Kidney epithelial cell (primary cell): ENCODE results near the gene ZEB2. TPM values are rescaled to one million over a fixed set of nuclear protein-coding genes. Genes with fewer than 3 reads are reported as not detected.

Experiments
- DNase-seq: peaks from one replicate; pipeline ENCODE4 v3.0.0-alpha.2; 2010; ENCODE audit warnings: low read depth
- H3K27me3 ChIP-seq: 2 replicates; pipeline ENCODE4 v1.6.0; 2011; ENCODE audit warnings: low read length; ENCODE audit not compliant: control insufficient read depth, insufficient read depth
- H3K36me3 ChIP-seq: 2 replicates; pipeline ENCODE4 v1.5.1; 2011; ENCODE audit warnings: low read length; ENCODE audit not compliant: control insufficient read depth, insufficient read depth
- H3K4me3 ChIP-seq: 2 replicates; pipeline ENCODE4 v1.5.1; 2011; ENCODE audit warnings: low read depth, mild to moderate bottlenecking, control low read depth, low read length
- total RNA-seq: library from RNA; depleted of rRNA; stranded (reverse); fragments of >200 nt; gene quantifications from 2 replicates; pipeline ENCODE4 v1.2.3, GENCODE V29; 2015
- TF ChIP-seq, protein P1 (sequence below): IDR thresholded peaks from 2 replicates; pipeline ENCODE4 v1.5.1; 2011; ENCODE audit warnings: mild to moderate bottlenecking, moderate library complexity, low read length, control low read depth, inconsistent platforms; ENCODE audit not compliant: insufficient read depth, poor library complexity, severe bottlenecking

ZEB2 gene
- total RNA-seq, 1 donor from 2014 or later, result 14.7 TPM

- no peak for DNase-seq
- no peak overlapping the region for H3K4me3 ChIP-seq
- no peaks in the 10 kb centered on the region for H3K27me3 ChIP-seq
- TF ChIP-seq, protein P1, sequence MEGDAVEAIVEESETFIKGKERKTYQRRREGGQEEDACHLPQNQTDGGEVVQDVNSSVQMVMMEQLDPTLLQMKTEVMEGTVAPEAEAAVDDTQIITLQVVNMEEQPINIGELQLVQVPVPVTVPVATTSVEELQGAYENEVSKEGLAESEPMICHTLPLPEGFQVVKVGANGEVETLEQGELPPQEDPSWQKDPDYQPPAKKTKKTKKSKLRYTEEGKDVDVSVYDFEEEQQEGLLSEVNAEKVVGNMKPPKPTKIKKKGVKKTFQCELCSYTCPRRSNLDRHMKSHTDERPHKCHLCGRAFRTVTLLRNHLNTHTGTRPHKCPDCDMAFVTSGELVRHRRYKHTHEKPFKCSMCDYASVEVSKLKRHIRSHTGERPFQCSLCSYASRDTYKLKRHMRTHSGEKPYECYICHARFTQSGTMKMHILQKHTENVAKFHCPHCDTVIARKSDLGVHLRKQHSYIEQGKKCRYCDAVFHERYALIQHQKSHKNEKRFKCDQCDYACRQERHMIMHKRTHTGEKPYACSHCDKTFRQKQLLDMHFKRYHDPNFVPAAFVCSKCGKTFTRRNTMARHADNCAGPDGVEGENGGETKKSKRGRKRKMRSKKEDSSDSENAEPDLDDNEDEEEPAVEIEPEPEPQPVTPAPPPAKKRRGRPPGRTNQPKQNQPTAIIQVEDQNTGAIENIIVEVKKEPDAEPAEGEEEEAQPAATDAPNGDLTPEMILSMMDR, result no peak
- no peaks in the 10 kb centered on the region for H3K36me3 ChIP-seq
Observed at GRCh38 chr2:144383571-144384100, 136.3 kb downstream of the ZEB2 start.

GRCh38 chr2:144382849-144383248, 137.1 kb downstream of the ZEB2 start:
- Histone ChIP-seq H3K4me3 (no peak overlapping the region), H3K27me3 (no peaks in the 10 kb centered on the region), H3K36me3 (no peaks in the 10 kb centered on the region)
- TF ChIP-seq, protein P1, result no peak
- DNase-seq, result no peak

DNA sequence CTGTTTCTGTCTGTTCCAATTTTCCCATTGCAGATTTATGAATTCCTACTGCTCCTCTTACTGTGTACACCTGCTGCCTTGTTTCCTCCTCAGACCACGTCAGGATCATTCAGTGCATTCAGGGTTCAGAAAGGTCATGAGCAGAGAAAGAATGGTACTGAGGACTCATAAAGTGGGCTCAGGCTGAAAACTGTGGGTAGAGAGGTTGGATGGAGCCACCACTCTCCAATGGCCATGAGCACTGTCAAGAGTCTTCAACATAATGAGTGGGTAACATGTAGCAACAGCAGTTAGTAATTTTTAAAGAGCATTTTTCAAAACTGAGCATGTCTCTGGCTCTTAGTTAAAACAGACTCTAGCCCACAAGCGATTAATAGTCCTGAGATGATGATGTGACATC, 138.2 kb downstream of the ZEB2 start:
- Histone ChIP-seq H3K27me3 (no peaks in the 10 kb centered on the region), H3K36me3 (no peaks in the 10 kb centered on the region), H3K4me3 (no peak overlapping the region)
- DNase-seq, result no peak
- TF ChIP-seq, protein P1, result no peak

- no peak overlapping the region for H3K4me3 ChIP-seq
- no peaks in the 10 kb centered on the region for H3K36me3 ChIP-seq
- H3K27me3 ChIP-seq, result no peaks in the 10 kb centered on the region
- no peak for DNase-seq
- TF ChIP-seq, protein P1, result no peak
Observed at GRCh38 chr2:144379851-144380311, 140.0 kb downstream of the ZEB2 start.

- Histone ChIP-seq H3K27me3 (no peaks in the 10 kb centered on the region), H3K36me3 (no peaks in the 10 kb centered on the region), H3K4me3 (no peak overlapping the region)
- TF ChIP-seq, protein P1, result no peak
- DNase-seq, result no peak
Observed at GRCh38 chr2:144378551-144378950, 141.4 kb downstream of the ZEB2 start.

DNA sequence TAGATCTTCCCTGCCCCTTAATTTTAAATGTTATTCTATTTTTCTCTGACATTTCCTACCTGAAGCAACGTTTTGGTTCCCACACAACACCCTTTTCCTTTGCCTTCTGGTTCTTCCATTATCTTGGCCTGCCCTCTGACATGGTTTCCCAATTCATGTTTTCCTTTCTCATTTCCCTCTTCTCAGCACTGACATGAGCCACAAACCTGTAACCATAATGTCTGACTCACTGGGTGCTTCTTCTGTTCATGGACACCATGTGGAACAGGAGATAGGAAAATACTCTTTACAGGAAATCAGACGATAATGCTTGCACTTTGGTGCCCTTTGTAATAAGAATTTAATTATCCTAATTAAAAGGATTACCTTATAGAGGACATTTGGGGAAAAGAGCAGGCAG, 142.0 kb downstream of the ZEB2 start:
- no peaks in the 10 kb centered on the region for H3K36me3 ChIP-seq
- TF ChIP-seq, protein P1, result no peak

More for the DNA sequence above, 142.0 kb downstream of the ZEB2 start:
- Histone ChIP-seq H3K27me3 (no peaks in the 10 kb centered on the region), H3K4me3 (no peak overlapping the region)
- no peak for DNase-seq
